Bronchial epithelial cell (primary cell): ENCODE results near the gene PAPLN. TPM values are rescaled to one million over a fixed set of nuclear protein-coding genes. Genes with fewer than 3 reads are reported as not detected.
"Not testable (repeated sequence)": the region's sequence is repeated elsewhere in the genome, so short reads cannot be mapped to it uniquely, and the experiment has no call there.

ENCODE experiments used
- DNase-seq: peaks from one replicate; pipeline ENCODE4 v3.0.0-alpha.2; 2010; ENCODE audit warnings: low read depth
- FAIRE-seq: peaks from 2 replicates; lab custom pipeline; 2011; peaks lifted over from hg19 to GRCh38; lab: Jason Lieb, UNC
- H3K27me3 ChIP-seq: 2 replicates; pipeline ENCODE4 v1.5.1; 2011; ENCODE audit warnings: low read length; ENCODE audit not compliant: control insufficient read depth, insufficient read depth
- H3K36me3 ChIP-seq: 2 replicates; pipeline ENCODE4 v1.5.1; 2011; ENCODE audit warnings: low read length; ENCODE audit not compliant: control insufficient read depth, insufficient read depth
- H3K4me3 ChIP-seq: 2 replicates; pipeline ENCODE4 v1.5.1; 2011; ENCODE audit warnings: mild to moderate bottlenecking, low read depth, low read length, control low read depth
- total RNA-seq: library from RNA; depleted of rRNA; stranded (reverse); fragments of >200 nt; gene quantifications from 2 replicates; pipeline ENCODE4 v1.2.1, GENCODE V29; 2014
- TF ChIP-seq, protein P1 (sequence below): IDR thresholded peaks from 2 replicates; pipeline ENCODE4 v1.5.1; 2011; ENCODE audit warnings: mild to moderate bottlenecking, moderate library complexity, low read length, control low read depth, inconsistent platforms; ENCODE audit not compliant: insufficient read depth, severe bottlenecking

PAPLN gene, protein sequence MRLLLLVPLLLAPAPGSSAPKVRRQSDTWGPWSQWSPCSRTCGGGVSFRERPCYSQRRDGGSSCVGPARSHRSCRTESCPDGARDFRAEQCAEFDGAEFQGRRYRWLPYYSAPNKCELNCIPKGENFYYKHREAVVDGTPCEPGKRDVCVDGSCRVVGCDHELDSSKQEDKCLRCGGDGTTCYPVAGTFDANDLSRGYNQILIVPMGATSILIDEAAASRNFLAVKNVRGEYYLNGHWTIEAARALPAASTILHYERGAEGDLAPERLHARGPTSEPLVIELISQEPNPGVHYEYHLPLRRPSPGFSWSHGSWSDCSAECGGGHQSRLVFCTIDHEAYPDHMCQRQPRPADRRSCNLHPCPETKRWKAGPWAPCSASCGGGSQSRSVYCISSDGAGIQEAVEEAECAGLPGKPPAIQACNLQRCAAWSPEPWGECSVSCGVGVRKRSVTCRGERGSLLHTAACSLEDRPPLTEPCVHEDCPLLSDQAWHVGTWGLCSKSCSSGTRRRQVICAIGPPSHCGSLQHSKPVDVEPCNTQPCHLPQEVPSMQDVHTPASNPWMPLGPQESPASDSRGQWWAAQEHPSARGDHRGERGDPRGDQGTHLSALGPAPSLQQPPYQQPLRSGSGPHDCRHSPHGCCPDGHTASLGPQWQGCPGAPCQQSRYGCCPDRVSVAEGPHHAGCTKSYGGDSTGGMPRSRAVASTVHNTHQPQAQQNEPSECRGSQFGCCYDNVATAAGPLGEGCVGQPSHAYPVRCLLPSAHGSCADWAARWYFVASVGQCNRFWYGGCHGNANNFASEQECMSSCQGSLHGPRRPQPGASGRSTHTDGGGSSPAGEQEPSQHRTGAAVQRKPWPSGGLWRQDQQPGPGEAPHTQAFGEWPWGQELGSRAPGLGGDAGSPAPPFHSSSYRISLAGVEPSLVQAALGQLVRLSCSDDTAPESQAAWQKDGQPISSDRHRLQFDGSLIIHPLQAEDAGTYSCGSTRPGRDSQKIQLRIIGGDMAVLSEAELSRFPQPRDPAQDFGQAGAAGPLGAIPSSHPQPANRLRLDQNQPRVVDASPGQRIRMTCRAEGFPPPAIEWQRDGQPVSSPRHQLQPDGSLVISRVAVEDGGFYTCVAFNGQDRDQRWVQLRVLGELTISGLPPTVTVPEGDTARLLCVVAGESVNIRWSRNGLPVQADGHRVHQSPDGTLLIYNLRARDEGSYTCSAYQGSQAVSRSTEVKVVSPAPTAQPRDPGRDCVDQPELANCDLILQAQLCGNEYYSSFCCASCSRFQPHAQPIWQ
- 3.4 and 6.0 TPM in 2 replicates for total RNA-seq

DNA sequence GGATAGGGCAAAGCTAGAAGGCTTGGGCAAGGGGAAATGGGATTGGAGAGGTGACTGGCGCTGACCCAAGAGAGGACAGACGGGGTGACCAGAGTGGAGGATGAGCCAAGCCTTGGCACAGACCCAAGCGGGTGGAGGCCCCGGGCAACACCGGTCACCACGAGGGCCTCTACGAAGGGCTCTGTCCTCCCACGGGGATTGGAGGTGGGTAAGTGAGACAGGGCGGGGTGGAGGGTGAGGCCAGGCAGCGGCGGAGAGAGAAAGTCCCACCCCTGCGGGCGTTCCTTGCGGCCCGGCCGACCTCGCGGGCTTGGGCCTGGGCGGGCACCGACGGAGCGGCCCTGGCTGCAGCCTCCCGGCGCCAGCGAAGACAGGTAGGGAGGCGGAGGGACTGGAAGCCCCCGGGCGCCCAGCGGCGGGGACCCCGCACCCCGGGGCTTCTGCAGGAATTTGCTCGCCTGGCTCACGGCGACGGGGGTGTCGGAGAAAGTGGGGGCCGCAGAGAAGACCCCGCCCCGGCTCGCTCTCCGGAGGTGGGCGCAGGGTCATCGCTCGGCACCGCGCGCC is at the start of gene PAPLN:
Gene PAPLN (plus strand): TSS at position 288 of the 567 bp plus-strand sequence. CDS start 2,273 bp downstream, outside the sequence.
- TF ChIP-seq, protein P1, sequence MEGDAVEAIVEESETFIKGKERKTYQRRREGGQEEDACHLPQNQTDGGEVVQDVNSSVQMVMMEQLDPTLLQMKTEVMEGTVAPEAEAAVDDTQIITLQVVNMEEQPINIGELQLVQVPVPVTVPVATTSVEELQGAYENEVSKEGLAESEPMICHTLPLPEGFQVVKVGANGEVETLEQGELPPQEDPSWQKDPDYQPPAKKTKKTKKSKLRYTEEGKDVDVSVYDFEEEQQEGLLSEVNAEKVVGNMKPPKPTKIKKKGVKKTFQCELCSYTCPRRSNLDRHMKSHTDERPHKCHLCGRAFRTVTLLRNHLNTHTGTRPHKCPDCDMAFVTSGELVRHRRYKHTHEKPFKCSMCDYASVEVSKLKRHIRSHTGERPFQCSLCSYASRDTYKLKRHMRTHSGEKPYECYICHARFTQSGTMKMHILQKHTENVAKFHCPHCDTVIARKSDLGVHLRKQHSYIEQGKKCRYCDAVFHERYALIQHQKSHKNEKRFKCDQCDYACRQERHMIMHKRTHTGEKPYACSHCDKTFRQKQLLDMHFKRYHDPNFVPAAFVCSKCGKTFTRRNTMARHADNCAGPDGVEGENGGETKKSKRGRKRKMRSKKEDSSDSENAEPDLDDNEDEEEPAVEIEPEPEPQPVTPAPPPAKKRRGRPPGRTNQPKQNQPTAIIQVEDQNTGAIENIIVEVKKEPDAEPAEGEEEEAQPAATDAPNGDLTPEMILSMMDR = no peak
- DNase-seq = no peak
- Histone ChIP-seq H3K27me3 (peaks cover 14% of the 10 kb centered on the region), H3K36me3 (no peaks in the 10 kb centered on the region), H3K4me3 (peak within 1 kb of the TSS; percentile 35)
- no peak for FAIRE-seq

DNA sequence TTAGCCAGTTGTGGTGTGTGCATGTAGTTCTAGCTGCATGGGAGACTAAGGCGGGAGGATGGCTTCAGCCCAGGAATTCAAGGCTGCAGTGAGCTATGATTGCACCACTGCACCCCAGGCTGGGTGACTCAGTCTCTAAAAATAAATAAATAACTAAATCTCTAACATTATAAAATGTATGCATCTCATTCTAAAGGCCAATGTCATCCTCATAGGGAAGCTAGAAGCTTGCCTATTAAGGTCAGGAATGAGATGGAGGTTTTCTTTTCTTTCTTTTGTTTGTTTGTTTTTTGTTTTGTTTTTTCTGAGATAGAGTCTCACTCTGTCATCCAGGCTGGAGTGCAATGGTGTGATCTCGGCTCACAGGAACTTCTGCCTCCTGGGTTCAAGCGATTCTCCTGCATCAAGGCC is 48.8 kb upstream of the PAPLN start:
- no peak for FAIRE-seq
- H3K36me3 ChIP-seq = peaks cover 12% of the 10 kb centered on the region

DNA sequence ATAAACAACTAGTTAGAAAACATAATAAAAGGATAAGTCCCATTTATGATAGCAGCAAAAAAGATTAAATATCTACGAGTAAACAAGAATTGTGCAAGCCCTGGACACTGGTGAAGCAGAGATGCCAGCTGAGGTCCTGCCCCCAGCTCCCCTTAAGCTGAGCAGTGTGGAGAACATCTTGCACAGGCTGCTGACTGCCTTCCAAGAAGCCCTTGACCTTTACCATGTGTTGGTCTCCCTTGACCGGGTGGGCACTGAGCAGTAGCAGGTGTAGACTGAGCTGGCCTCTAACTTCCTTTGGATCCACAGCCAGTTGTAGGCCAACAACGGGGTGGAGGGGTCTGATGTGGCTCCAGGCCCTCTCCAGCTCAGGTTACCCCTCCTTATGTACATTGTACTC is 47.7 kb upstream of the PAPLN start:
- no peaks in the 10 kb centered on the region for H3K27me3 ChIP-seq
- FAIRE-seq = no peak
- no peak for DNase-seq
- H3K36me3 ChIP-seq = peaks cover 14% of the 10 kb centered on the region
- TF ChIP-seq, protein P1 = no peak
- H3K4me3 ChIP-seq = no peak overlapping the region

More for the DNA sequence above, 48.8 kb upstream of the PAPLN start:
- no peak overlapping the region for H3K4me3 ChIP-seq
- DNase-seq = peak; percentile 60
- TF ChIP-seq, protein P1 = no peak
- H3K27me3 ChIP-seq = no peaks in the 10 kb centered on the region

DNA sequence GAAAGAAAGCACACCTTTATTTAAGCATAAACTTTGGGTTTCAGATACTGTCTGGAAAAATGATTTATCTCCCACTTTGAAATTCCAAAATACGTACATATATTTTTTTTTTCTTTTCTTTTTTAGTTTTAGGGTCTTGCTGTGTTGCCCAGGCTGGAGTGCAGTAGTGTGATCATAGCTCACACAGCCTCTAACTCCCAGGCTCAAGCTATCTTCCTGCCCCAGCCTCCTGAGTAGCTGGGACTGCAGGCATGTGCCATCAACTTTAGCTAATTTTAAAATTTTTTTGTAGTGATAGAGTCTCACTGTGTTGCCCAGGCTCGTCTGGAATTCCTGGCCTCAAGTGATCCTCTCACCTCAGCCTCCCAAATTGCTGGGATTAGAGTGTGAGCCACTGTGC is 45.9 kb upstream of the PAPLN start:
- DNase-seq = no peak
- H3K36me3 ChIP-seq = peaks cover 14% of the 10 kb centered on the region
- H3K27me3 ChIP-seq = no peaks in the 10 kb centered on the region
- H3K4me3 ChIP-seq = no peak overlapping the region
- TF ChIP-seq, protein P1 = no peak
- no peak for FAIRE-seq

DNA sequence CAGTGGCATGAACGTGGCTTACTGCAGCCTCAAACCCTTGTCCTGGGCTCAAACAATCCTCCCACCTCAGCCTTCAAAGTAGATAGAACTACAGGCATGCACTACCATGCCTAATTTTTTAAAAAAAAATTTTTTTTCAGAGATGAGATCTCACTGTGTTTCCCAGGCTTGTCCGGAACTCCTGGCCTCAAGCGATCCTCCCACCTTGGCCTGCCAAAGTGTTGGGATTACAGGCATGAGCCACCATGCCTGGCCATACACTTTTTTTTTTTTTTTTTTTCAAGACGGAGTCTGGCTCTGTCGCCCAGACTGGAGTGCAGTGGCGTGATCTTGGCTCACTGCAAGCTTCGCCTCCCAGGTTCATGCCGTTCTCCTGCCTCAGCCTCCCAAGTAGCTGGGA is 43.0 kb upstream of the PAPLN start:
- not testable (repeated sequence) for H3K27me3 ChIP-seq, H3K4me3 ChIP-seq, DNase-seq, FAIRE-seq
- H3K36me3 ChIP-seq = peaks cover 14% of the 10 kb centered on the region
